ENCODE measurements around the gene ANKRD34A. TPM values are rescaled to one million over a fixed set of nuclear protein-coding genes. Genes with fewer than 3 reads are reported as not detected.

ANKRD34A gene
- total RNA-seq, 1 donor from 2014 or later: 1.2 TPM

- peaks cover 51% of the 10 kb centered on the region for H3K4me1 Mint-ChIP-seq (ENCODE audit: low read depth)
- TF ChIP-seq CTCF (IDR thresholded peaks at IDR 0.05): no peak
- H3K27me3 Mint-ChIP-seq (ENCODE audit: low read depth): no peaks in the 10 kb centered on the region
- no peak for DNase-seq (ENCODE audit: low spot score)
- H3K27ac Mint-ChIP-seq (ENCODE audit: unreplicated experiment): no peak overlapping the region
- peaks cover 8% of the 10 kb centered on the region for H3K36me3 Mint-ChIP-seq (ENCODE audit: low read depth)
- H3K9me3 Mint-ChIP-seq (ENCODE audit: low read depth): no peaks in the 10 kb centered on the region
- H3K4me3 Mint-ChIP-seq (ENCODE audit: unreplicated experiment): no peak overlapping the region
These were observed 11.5 kb downstream of the ANKRD34A start for GRCh38 chr1:145952903-145953302.

GRCh38 chr1:145951526-145951925, 12.8 kb downstream of the ANKRD34A start:
- TF ChIP-seq CTCF (IDR thresholded peaks at IDR 0.05): no peak
- Mint-ChIP-seq H3K36me3 (ENCODE audit: low read depth) (peaks cover 8% of the 10 kb centered on the region), H3K9me3 (ENCODE audit: low read depth) (no peaks in the 10 kb centered on the region), H3K27ac (ENCODE audit: unreplicated experiment) (no peak overlapping the region), H3K4me1 (ENCODE audit: low read depth) (peaks cover 43% of the 10 kb centered on the region), H3K27me3 (ENCODE audit: low read depth) (no peaks in the 10 kb centered on the region), H3K4me3 (ENCODE audit: unreplicated experiment) (no peak overlapping the region)
- DNase-seq (ENCODE audit: low spot score): no peak

- DNase-seq (ENCODE audit: low spot score): no peak
- Mint-ChIP-seq H3K4me1 (ENCODE audit: low read depth) (peaks cover 20% of the 10 kb centered on the region), H3K4me3 (ENCODE audit: unreplicated experiment) (no peak overlapping the region), H3K36me3 (ENCODE audit: low read depth) (peaks cover 8% of the 10 kb centered on the region), H3K9me3 (ENCODE audit: low read depth) (no peaks in the 10 kb centered on the region), H3K27ac (ENCODE audit: unreplicated experiment) (peak overlapping the region; percentile 23), H3K27me3 (ENCODE audit: low read depth) (no peaks in the 10 kb centered on the region)
- no peak for TF ChIP-seq CTCF (IDR thresholded peaks at IDR 0.05)
These were observed 15.2 kb downstream of the ANKRD34A start for GRCh38 chr1:145949219-145949618.

GRCh38 chr1:145947551-145947950, 16.8 kb downstream of the ANKRD34A start:
- no peak for TF ChIP-seq CTCF (IDR thresholded peaks at IDR 0.05)
- no peaks in the 10 kb centered on the region for H3K9me3 Mint-ChIP-seq (ENCODE audit: low read depth)
- H3K36me3 Mint-ChIP-seq (ENCODE audit: low read depth): peaks cover 8% of the 10 kb centered on the region
- no peak for DNase-seq (ENCODE audit: low spot score)
- no peaks in the 10 kb centered on the region for H3K27me3 Mint-ChIP-seq (ENCODE audit: low read depth)
- H3K27ac Mint-ChIP-seq (ENCODE audit: unreplicated experiment): no peak overlapping the region
- H3K4me3 Mint-ChIP-seq (ENCODE audit: unreplicated experiment): no peak overlapping the region
- H3K4me1 Mint-ChIP-seq (ENCODE audit: low read depth): peaks cover 14% of the 10 kb centered on the region

- no peaks in the 10 kb centered on the region for H3K27me3 Mint-ChIP-seq (ENCODE audit: low read depth)
These were observed 17.8 kb downstream of the ANKRD34A start for GRCh38 chr1:145946477-145946986.

More at GRCh38 chr1:145946477-145946986, 17.8 kb downstream of the ANKRD34A start:
- no peaks in the 10 kb centered on the region for H3K9me3 Mint-ChIP-seq (ENCODE audit: low read depth)
- H3K36me3 Mint-ChIP-seq (ENCODE audit: low read depth): peaks cover 6% of the 10 kb centered on the region
- DNase-seq (ENCODE audit: low spot score): no peak
- no peak overlapping the region for H3K4me3 Mint-ChIP-seq (ENCODE audit: unreplicated experiment)
- H3K27ac Mint-ChIP-seq (ENCODE audit: unreplicated experiment): no peak overlapping the region
- TF ChIP-seq CTCF (IDR thresholded peaks at IDR 0.05): no peak
- peaks cover 11% of the 10 kb centered on the region for H3K4me1 Mint-ChIP-seq (ENCODE audit: low read depth)
